ENCODE measurements around the gene CAPN1. TPM values are rescaled to one million over a fixed set of nuclear protein-coding genes. Genes with fewer than 3 reads are reported as not detected.

CAPN1 gene
- total RNA-seq, 2 experiments from 2014 or later, result 80.3 to 83.2 TPM

DNA sequence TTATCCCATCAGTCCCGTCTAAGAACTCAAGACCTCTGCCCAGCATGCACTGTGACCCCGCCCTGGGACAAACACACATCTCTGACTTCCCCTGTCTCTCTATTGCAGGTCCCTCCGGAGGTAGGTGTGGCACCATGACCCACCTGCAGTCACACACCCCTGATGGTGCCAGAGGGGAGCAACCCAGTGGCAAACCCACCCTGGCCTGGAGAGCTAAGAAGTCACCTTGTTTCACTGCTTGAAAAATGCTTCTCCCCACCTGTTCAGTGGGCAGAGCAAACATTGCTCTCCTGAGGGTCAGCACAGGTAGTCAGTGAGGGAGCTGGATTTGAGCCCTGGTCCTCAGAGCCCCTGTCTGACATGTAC lies 23.9 kb downstream of the CAPN1 start:
- CTCF ChIA-PET, result interaction anchor here (0.5 to 2.4 kb wide), 3 partner anchors 9 to 124 kb away, joined by 3 to 8 read pairs (median 3); no protein-coding TSS in a partner anchor
- Histone ChIP-seq H3K27me3 (ENCODE audit: control insufficient read depth in 1 of 2, insufficient read depth in 2 of 2, low read length in 2 of 2) (no peaks in the 10 kb centered on the region), H3K4me1 (ENCODE audit: insufficient read depth, low read length) (no peaks in the 10 kb centered on the region), H3K4me3 (ENCODE audit: low read length) (no peak overlapping the region), H3K36me3 (ENCODE audit: insufficient read depth, low read length) (peaks cover 50% of the 10 kb centered on the region), H3K27ac (ENCODE audit: low read depth in 1 of 2, low read length in 2 of 2) (no peak overlapping the region), H3K9me3 (ENCODE audit: control insufficient read depth in 1 of 2, insufficient read depth in 1 of 2, low read length in 2 of 2) (no peaks in the 10 kb centered on the region)
- Mint-ChIP-seq H3K27me3 (no peaks in the 10 kb centered on the region), H3K9me3 (no peaks in the 10 kb centered on the region), H3K4me1 (ENCODE audit: low read depth) (no peaks in the 10 kb centered on the region), H3K36me3 (ENCODE audit: low read depth) (peaks cover 60% of the 10 kb centered on the region), H3K27ac (no peak overlapping the region), H3K4me3 (no peak overlapping the region)
- ATAC-seq (ENCODE audit: poor library complexity) (no peak), DNase-seq (no peak)
- intact Hi-C loops (cut with DNase I, micrococcal nuclease), result loop anchor here in 1 of 2 experiments (2.0 kb wide), 1 partner anchor 305 kb away; no protein-coding TSS in a partner anchor
- POLR2A ChIA-PET, result no interaction called here
- TF ChIP-seq, protein P1, sequence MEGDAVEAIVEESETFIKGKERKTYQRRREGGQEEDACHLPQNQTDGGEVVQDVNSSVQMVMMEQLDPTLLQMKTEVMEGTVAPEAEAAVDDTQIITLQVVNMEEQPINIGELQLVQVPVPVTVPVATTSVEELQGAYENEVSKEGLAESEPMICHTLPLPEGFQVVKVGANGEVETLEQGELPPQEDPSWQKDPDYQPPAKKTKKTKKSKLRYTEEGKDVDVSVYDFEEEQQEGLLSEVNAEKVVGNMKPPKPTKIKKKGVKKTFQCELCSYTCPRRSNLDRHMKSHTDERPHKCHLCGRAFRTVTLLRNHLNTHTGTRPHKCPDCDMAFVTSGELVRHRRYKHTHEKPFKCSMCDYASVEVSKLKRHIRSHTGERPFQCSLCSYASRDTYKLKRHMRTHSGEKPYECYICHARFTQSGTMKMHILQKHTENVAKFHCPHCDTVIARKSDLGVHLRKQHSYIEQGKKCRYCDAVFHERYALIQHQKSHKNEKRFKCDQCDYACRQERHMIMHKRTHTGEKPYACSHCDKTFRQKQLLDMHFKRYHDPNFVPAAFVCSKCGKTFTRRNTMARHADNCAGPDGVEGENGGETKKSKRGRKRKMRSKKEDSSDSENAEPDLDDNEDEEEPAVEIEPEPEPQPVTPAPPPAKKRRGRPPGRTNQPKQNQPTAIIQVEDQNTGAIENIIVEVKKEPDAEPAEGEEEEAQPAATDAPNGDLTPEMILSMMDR (IDR thresholded peaks at IDR 0.05), result no peak

DNA sequence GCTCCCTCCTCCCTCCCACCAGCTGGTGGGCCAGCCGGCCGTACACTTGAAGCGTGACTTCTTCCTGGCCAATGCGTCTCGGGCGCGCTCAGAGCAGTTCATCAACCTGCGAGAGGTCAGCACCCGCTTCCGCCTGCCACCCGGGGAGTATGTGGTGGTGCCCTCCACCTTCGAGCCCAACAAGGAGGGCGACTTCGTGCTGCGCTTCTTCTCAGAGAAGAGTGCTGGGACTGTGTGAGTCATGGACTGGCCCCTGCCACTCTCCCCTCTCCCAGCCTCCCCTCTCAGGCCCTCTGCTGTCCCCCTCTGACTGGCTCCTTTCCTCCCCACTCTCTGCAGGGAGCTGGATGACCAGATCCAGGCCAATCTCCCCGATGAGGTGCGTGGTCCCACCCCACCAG lies 24.7 kb downstream of the CAPN1 start:
- Histone ChIP-seq H3K27me3 (ENCODE audit: control insufficient read depth in 1 of 2, insufficient read depth in 2 of 2, low read length in 2 of 2) (no peaks in the 10 kb centered on the region), H3K27ac (ENCODE audit: low read depth in 1 of 2, low read length in 2 of 2) (no peak overlapping the region), H3K36me3 (ENCODE audit: insufficient read depth, low read length) (peaks cover 58% of the 10 kb centered on the region), H3K4me1 (ENCODE audit: insufficient read depth, low read length) (no peaks in the 10 kb centered on the region), H3K4me3 (ENCODE audit: low read length) (no peak overlapping the region), H3K9me3 (ENCODE audit: control insufficient read depth in 1 of 2, insufficient read depth in 1 of 2, low read length in 2 of 2) (no peaks in the 10 kb centered on the region)
- TF ChIP-seq, protein P1 (IDR thresholded peaks at IDR 0.05), result no peak
- intact Hi-C loops (cut with DNase I, micrococcal nuclease), result no loop called here
- H3K4me3 Mint-ChIP-seq, result no peak overlapping the region
- no peaks in the 10 kb centered on the region for H3K9me3 Mint-ChIP-seq
- no peaks in the 10 kb centered on the region for H3K27me3 Mint-ChIP-seq
- peaks cover 66% of the 10 kb centered on the region for H3K36me3 Mint-ChIP-seq (ENCODE audit: low read depth)
- H3K4me1 Mint-ChIP-seq (ENCODE audit: low read depth), result no peaks in the 10 kb centered on the region
- ATAC-seq (ENCODE audit: poor library complexity), result no peak
- ChIA-PET CTCF (interaction anchor here (0.7 to 2.4 kb wide), 2 partner anchors 31 to 123 kb away, joined by 4 to 8 read pairs; no protein-coding TSS in a partner anchor), POLR2A (no interaction called here)
- DNase-seq, result peak in 2 of 14 experiments; percentile 23 to 27
- H3K27ac Mint-ChIP-seq, result no peak overlapping the region

DNA sequence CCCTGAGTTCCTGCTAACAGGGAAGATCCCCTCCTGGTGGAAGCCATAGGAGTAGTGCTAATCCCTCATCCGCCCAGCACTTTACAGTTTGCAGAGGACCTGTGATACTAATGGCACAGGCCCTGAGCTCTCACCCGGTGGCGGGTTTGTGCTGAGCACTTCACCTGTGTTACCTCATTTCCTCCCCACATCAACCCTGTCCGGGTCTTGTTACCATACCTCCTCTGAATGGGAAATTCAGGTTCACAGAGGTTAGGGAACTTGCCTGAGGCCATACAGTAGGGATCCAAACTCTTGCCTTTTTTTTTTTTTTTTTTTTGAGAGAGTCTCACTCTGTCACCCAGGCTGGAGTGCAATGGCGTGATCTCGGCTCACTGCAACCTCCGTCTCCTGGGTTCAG lies 25.2 kb downstream of the CAPN1 start:
- DNase-seq (no peak), ATAC-seq (ENCODE audit: poor library complexity) (no peak)
- peaks cover 70% of the 10 kb centered on the region for H3K36me3 Mint-ChIP-seq (ENCODE audit: low read depth)
- no peaks in the 10 kb centered on the region for H3K27me3 Mint-ChIP-seq
- no peak overlapping the region for H3K27ac Mint-ChIP-seq
- Histone ChIP-seq H3K4me1 (ENCODE audit: insufficient read depth, low read length) (no peaks in the 10 kb centered on the region), H3K9me3 (ENCODE audit: control insufficient read depth in 1 of 2, insufficient read depth in 1 of 2, low read length in 2 of 2) (no peaks in the 10 kb centered on the region), H3K36me3 (ENCODE audit: insufficient read depth, low read length) (peaks cover 62% of the 10 kb centered on the region), H3K27me3 (ENCODE audit: control insufficient read depth in 1 of 2, insufficient read depth in 2 of 2, low read length in 2 of 2) (no peaks in the 10 kb centered on the region), H3K27ac (ENCODE audit: low read depth in 1 of 2, low read length in 2 of 2) (no peak overlapping the region), H3K4me3 (ENCODE audit: low read length) (no peak overlapping the region)
- intact Hi-C loops (cut with DNase I, micrococcal nuclease), result no loop called here
- no peaks in the 10 kb centered on the region for H3K4me1 Mint-ChIP-seq (ENCODE audit: low read depth)
- no peaks in the 10 kb centered on the region for H3K9me3 Mint-ChIP-seq
- TF ChIP-seq, protein P1 (IDR thresholded peaks at IDR 0.05), result no peak
- ChIA-PET POLR2A (no interaction called here), CTCF (interaction anchor here (0.7 to 2.4 kb wide), 2 partner anchors 32 to 122 kb away, joined by 4 to 8 read pairs; no protein-coding TSS in a partner anchor)
- no peak overlapping the region for H3K4me3 Mint-ChIP-seq
